MM.1S (cell line): ENCODE data around the gene KIF20B.

Experiments
- EZH2 ChIP-seq: fragments of 300-600 bp; sonication (generic); optimal IDR thresholded peaks from 2 replicates; pipeline ENCODE3; 2017; ENCODE audit warnings: low read depth, mild to moderate bottlenecking, antibody characterized with exemption, low read length, mixed read lengths
- TF ChIP-seq, protein P1 (sequence below): fragments of 300-600 bp; sonication (generic); IDR thresholded peaks from 2 replicates; pipeline ENCODE4 v1.5.1; 2016; ENCODE audit warnings: antibody characterized with exemption, low read length, mixed read lengths

DNA sequence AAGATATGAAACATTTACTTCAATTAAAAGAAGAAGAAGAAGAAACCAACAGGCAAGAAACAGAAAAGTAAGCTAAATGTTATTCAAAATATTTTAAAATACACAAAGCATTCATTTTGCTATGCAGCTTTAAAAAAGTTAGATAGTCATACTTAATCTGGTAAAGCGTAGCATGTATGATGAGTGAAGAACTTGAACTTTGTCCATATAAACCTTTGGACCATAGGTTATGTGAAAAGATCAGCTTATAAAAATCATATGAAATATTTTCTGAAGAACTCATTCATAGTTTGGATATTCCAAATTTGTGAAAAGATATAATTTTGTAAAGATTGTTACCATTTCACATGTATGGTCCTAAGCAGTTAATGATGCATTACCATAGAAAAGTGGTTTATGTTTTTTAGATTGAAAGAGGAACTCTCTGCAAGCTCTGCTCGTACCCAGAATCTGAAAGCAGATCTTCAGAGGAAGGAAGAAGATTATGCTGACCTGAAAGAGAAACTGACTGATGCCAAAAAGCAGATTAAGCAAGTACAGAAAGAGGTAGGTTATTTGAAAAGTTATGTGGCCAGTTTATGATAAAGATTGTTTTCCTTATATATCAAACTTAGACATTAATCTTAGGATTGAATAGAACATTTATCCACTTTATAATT, 37.3 kb downstream of the KIF20B start:
- TF ChIP-seq, protein P1, sequence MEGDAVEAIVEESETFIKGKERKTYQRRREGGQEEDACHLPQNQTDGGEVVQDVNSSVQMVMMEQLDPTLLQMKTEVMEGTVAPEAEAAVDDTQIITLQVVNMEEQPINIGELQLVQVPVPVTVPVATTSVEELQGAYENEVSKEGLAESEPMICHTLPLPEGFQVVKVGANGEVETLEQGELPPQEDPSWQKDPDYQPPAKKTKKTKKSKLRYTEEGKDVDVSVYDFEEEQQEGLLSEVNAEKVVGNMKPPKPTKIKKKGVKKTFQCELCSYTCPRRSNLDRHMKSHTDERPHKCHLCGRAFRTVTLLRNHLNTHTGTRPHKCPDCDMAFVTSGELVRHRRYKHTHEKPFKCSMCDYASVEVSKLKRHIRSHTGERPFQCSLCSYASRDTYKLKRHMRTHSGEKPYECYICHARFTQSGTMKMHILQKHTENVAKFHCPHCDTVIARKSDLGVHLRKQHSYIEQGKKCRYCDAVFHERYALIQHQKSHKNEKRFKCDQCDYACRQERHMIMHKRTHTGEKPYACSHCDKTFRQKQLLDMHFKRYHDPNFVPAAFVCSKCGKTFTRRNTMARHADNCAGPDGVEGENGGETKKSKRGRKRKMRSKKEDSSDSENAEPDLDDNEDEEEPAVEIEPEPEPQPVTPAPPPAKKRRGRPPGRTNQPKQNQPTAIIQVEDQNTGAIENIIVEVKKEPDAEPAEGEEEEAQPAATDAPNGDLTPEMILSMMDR, result no peak
- TF ChIP-seq EZH2, result no peak
